ENCODE data around the gene HLA-DPA1.

HLA-DPA1 gene

DNA sequence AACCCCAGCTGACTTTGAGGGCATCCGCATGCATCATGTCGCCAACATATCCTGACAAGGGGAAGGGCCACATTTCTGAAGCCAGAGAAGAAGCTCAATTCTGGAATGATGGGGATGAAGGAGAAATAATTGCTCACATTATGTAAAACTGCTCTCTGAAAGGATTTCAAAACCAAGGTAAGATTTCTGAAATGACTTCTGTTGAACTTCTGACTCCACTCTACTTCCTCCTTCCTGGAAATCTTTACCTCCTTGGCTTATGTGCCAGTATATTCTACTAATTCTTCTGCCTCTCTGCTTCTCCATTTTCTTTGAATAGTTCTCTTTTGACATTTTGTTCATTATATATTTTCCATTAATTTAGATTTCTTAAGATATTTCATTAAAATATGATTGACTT, 34.2 kb upstream of the HLA-DPA1 start:
- TF ChIP-seq ZBTB7A (IDR thresholded peaks at IDR 0.05; ENCODE audit: low read depth) (no peak), EGR1 (IDR thresholded peaks at IDR 0.05) (no peak), CEBPB (IDR thresholded peaks at IDR 0.05) (no peak), FOXM1 (IDR thresholded peaks at IDR 0.05; ENCODE audit: borderline replicate concordance, low read depth) (no peak), EP300 (IDR thresholded peaks at IDR 0.05; ENCODE audit: borderline replicate concordance) (no peak), YY1 (IDR thresholded peaks at IDR 0.05; ENCODE audit: low read depth) (no peak), NFIC (IDR thresholded peaks at IDR 0.05) (no peak), TEAD4 (IDR thresholded peaks at IDR 0.05) (no peak), CREB1 (IDR thresholded peaks at IDR 0.05; ENCODE audit: low read depth) (no peak), TAF1 (IDR thresholded peaks at IDR 0.05; ENCODE audit: low read depth) (no peak), RAD21 (IDR thresholded peaks at IDR 0.05; ENCODE audit: low read depth) (no peak), TCF12 (IDR thresholded peaks at IDR 0.05; ENCODE audit: low read depth) (no peak)
- TF ChIP-seq, protein P1, sequence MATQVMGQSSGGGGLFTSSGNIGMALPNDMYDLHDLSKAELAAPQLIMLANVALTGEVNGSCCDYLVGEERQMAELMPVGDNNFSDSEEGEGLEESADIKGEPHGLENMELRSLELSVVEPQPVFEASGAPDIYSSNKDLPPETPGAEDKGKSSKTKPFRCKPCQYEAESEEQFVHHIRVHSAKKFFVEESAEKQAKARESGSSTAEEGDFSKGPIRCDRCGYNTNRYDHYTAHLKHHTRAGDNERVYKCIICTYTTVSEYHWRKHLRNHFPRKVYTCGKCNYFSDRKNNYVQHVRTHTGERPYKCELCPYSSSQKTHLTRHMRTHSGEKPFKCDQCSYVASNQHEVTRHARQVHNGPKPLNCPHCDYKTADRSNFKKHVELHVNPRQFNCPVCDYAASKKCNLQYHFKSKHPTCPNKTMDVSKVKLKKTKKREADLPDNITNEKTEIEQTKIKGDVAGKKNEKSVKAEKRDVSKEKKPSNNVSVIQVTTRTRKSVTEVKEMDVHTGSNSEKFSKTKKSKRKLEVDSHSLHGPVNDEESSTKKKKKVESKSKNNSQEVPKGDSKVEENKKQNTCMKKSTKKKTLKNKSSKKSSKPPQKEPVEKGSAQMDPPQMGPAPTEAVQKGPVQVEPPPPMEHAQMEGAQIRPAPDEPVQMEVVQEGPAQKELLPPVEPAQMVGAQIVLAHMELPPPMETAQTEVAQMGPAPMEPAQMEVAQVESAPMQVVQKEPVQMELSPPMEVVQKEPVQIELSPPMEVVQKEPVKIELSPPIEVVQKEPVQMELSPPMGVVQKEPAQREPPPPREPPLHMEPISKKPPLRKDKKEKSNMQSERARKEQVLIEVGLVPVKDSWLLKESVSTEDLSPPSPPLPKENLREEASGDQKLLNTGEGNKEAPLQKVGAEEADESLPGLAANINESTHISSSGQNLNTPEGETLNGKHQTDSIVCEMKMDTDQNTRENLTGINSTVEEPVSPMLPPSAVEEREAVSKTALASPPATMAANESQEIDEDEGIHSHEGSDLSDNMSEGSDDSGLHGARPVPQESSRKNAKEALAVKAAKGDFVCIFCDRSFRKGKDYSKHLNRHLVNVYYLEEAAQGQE (IDR thresholded peaks at IDR 0.05; ENCODE audit: low read depth) = no peak
- TF ChIP-seq, protein P2, sequence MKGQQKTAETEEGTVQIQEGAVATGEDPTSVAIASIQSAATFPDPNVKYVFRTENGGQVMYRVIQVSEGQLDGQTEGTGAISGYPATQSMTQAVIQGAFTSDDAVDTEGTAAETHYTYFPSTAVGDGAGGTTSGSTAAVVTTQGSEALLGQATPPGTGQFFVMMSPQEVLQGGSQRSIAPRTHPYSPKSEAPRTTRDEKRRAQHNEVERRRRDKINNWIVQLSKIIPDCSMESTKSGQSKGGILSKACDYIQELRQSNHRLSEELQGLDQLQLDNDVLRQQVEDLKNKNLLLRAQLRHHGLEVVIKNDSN (IDR thresholded peaks at IDR 0.05) = no peak
- TF ChIP-seq, protein P3, sequence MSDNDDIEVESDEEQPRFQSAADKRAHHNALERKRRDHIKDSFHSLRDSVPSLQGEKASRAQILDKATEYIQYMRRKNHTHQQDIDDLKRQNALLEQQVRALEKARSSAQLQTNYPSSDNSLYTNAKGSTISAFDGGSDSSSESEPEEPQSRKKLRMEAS (IDR thresholded peaks at IDR 0.05) = no peak

DNA sequence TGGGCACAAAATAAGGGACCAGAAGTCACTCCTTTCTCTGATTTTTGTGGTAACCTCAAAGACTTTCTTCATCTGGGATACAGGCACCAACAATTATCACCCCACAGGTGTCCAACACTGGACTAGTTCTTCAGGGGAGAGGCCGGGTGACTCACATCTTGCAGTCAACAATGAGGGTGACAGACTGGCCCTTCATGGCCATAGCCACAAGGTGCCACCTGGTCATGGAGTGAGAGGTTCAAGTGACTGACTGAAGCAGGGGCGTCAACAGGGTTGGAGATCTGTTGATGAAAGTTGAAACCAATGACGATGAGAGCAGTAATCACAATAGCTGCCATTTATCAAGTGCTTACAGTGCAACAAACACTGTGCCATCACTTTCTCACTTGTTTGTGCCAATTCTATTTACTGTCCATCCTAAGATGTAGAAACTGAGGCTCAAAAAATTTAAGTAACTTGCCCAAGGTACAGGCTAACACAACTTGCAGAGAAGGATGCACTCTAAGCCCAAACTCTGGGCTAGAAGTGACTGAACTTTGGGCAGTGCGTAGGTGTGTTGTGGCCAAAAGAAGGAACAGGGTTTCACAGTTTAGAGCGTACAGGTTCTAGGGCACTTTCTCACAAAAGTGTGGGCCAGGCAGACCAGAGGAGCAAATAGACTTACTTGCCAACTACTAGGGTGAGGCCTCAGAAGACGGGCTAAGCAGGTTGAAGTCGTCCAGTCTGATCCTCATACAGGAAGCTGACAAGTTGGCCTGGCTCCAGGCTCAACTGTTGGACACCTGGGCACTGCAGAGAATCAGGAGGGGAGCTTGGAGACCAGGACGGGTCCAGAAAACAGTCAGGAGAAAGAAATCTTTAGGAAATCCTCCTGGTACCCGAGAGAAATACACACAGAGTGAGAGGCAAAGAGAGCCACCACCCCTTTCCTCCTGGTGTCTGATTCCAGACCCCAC, 32.7 kb upstream of the HLA-DPA1 start:
- no peak for TF ChIP-seq EGR1 (IDR thresholded peaks at IDR 0.05)
- no peak for TF ChIP-seq CREB1 (IDR thresholded peaks at IDR 0.05; ENCODE audit: low read depth)
- 0 out of 2 replicates have a peak, but pooled peaks have one; percentile 20 for TF ChIP-seq NFIC (IDR thresholded peaks at IDR 0.05)

DNA sequence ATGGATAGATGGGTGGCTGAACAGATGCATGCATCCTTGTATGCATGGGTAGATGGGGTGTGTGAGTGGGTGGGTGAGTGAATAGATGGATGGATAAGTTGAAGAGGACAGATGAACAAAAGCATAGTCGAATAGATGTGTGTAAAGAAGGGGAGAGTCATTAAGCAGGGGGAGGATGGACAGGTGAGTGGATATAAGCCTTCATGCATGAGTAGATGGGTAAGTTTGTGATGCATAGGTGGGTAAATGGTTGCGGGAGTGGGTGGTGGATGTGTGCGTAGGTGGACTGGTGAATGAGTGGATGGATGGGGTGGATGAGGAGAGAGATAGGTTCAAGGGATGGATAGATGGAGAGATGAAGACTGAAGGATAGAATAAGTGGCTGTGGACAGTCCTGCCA, 31.9 kb upstream of the HLA-DPA1 start:
- TF ChIP-seq, protein P2 (IDR thresholded peaks at IDR 0.05) = no peak
- TF ChIP-seq CREB1 (IDR thresholded peaks at IDR 0.05; ENCODE audit: low read depth) = no peak

DNA sequence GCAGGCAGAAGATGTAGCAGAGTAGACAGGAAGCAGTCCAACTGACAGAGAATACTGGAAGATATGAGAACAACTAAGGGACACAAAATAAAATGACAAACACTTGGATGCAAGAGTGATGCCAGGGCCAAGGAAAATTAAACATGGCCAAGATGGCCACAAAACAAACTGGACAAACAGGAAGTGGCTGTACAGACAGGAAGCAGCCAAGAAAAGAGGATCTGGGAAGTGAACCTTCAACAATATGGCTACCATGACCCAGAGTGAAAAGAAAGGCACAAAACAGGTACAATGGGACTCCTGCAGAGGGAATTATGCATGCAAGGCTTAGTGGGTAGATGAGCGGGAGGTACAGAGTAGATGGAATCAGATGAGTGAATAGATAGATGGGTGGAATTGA, 31.4 kb upstream of the HLA-DPA1 start:
- TF ChIP-seq FOXM1 (IDR thresholded peaks at IDR 0.05; ENCODE audit: borderline replicate concordance, low read depth) = no peak
- no peak for TF ChIP-seq EP300 (IDR thresholded peaks at IDR 0.05; ENCODE audit: borderline replicate concordance)
- TF ChIP-seq, protein P1 (IDR thresholded peaks at IDR 0.05; ENCODE audit: low read depth) = no peak
- no peak for TF ChIP-seq RAD21 (IDR thresholded peaks at IDR 0.05; ENCODE audit: low read depth)

DNA sequence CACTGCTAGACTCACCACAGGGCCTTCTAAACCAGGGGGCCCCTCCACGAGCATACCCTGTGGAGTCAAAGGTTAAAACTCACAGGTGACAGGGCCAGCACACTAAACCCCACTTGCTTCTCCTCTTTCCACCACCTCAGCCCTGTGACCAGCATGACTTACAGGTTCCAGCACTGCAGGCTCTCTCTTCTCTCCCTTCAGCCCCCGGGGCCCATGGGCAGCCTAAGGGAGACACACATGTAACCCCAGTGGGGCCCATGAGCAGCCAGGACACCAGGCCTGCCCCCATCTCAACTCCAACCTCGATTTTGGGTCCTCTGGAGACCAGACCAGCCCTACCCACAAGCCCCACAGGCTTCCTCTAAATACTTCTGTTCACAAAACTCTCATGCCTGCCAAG, 30.3 kb upstream of the HLA-DPA1 start:
- TF ChIP-seq TAF1 (IDR thresholded peaks at IDR 0.05; ENCODE audit: low read depth) (no peak), CREB1 (IDR thresholded peaks at IDR 0.05; ENCODE audit: low read depth) (no peak), TCF12 (IDR thresholded peaks at IDR 0.05; ENCODE audit: low read depth) (no peak), ZBTB7A (IDR thresholded peaks at IDR 0.05; ENCODE audit: low read depth) (no peak), YY1 (IDR thresholded peaks at IDR 0.05; ENCODE audit: low read depth) (no peak), EP300 (IDR thresholded peaks at IDR 0.05; ENCODE audit: borderline replicate concordance) (no peak), FOXM1 (IDR thresholded peaks at IDR 0.05; ENCODE audit: borderline replicate concordance, low read depth) (no peak), EGR1 (IDR thresholded peaks at IDR 0.05) (no peak), RAD21 (IDR thresholded peaks at IDR 0.05; ENCODE audit: low read depth) (no peak), CEBPB (IDR thresholded peaks at IDR 0.05) (no peak), TEAD4 (IDR thresholded peaks at IDR 0.05) (no peak)
- TF ChIP-seq, protein P3 (IDR thresholded peaks at IDR 0.05) = no peak
- TF ChIP-seq, protein P2 (IDR thresholded peaks at IDR 0.05) = no peak
- TF ChIP-seq, protein P1 (IDR thresholded peaks at IDR 0.05; ENCODE audit: low read depth) = no peak
